ENCODE data around the gene FHL5. TPM values are rescaled to one million over a fixed set of nuclear protein-coding genes. Genes with fewer than 3 reads are reported as not detected.

FHL5 gene
- total and polyA plus RNA-seq, 2 donors (not counting 3 experiments of a cell fraction or from before 2014, with no cell fraction given), result not detected

- CTCF ChIA-PET, result no interaction called here
Measured at GRCh38 chr6:96563853-96564252, 925 bp downstream of the FHL5 start.

DNA sequence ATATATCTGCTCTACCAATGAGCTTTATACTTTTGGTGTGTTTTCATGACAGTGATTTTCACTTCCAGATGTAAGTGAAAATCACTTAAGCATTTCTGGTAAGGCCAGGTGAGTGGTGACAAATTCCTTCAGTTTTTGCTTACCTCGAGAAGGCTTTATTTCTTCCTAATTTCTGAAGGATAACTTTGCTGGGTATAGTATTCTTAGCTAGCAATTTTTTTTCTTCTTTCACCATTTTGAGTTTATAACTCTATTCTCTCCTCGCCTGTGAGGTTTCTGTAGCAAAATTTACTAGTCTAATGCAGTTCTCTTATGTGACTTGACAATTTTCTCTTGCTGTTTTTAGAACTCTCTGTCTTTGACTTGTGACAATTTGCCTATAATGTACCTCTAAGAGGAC, 7.1 kb downstream of the FHL5 start:
- no TSS peak for BruUV-seq (replicated peaks)

More at GRCh38 chr6:96563853-96564252, 925 bp downstream of the FHL5 start:
- H2AFZ ChIP-seq (ENCODE audit: low read depth, low read length), result no peak overlapping the region
- no TSS peak for BruUV-seq (replicated peaks)
- H3K79me2 ChIP-seq (ENCODE audit: control insufficient read depth, insufficient read depth, low read length), result no peaks in the 10 kb centered on the region
- no peaks in the 10 kb centered on the region for H3K36me3 ChIP-seq (ENCODE audit: control insufficient read depth in 2 of 2, extremely low read depth in 1 of 2, insufficient read depth in 2 of 2, low read length in 2 of 2)
- TF ChIP-seq JUN (IDR thresholded peaks at IDR 0.05; ENCODE audit: borderline replicate concordance, insufficient read depth, insufficient read length, low read depth), result no peak
- POLR2A ChIA-PET, result no interaction called here
- no peak for FAIRE-seq
- no peak overlapping the region for H3K4me2 ChIP-seq (ENCODE audit: insufficient read depth, low read length)
- dilution Hi-C loops (cut with MboI; ENCODE audit: extremely low pct_ligation_motif_present, low sequenced_read_pairs) (no loop called here), intact Hi-C loops (cut with micrococcal nuclease) (no loop called here)
- no peaks in the 10 kb centered on the region for H3K4me1 ChIP-seq (ENCODE audit: control insufficient read depth, extremely low read depth, insufficient read depth, low read length)
- no peak overlapping the region for H3K9ac ChIP-seq (replicated peaks; ENCODE audit: extremely low read depth, insufficient read depth, low read length)
- no peak overlapping the region for H3K4me3 ChIP-seq (replicated peaks in 1 of 3; ENCODE audit: insufficient read depth in 1 of 3, low read depth in 1 of 3, low read length in 3 of 3)
- DNase-seq (ENCODE audit: low read depth, low spot score), result no peak
- H3K27me3 ChIP-seq (ENCODE audit: control insufficient read depth in 2 of 2, insufficient read depth in 2 of 2, low read length in 2 of 2), result no peaks in the 10 kb centered on the region
- no peaks in the 10 kb centered on the region for H3K9me3 ChIP-seq (replicated peaks; ENCODE audit: control insufficient read depth, insufficient read depth, low read length)
- no peaks in the 10 kb centered on the region for H3K9me1 ChIP-seq (replicated peaks; ENCODE audit: control insufficient read depth, extremely low read depth, insufficient read depth, low read length)
- H3K27ac ChIP-seq (ENCODE audit: insufficient read depth, low read depth, low read length), result no peak overlapping the region
- H4K20me1 ChIP-seq (replicated peaks; ENCODE audit: control insufficient read depth, extremely low read depth, insufficient read depth, low read length), result no peaks in the 10 kb centered on the region

More for the DNA sequence above, 7.1 kb downstream of the FHL5 start:
- H3K27ac ChIP-seq (ENCODE audit: insufficient read depth, low read depth, low read length), result no peak overlapping the region
- H3K9me3 ChIP-seq (replicated peaks; ENCODE audit: control insufficient read depth, insufficient read depth, low read length), result no peaks in the 10 kb centered on the region
- dilution Hi-C loops (cut with MboI; ENCODE audit: extremely low pct_ligation_motif_present, low sequenced_read_pairs) (no loop called here), intact Hi-C loops (cut with micrococcal nuclease) (no loop called here)
- H3K79me2 ChIP-seq (ENCODE audit: control insufficient read depth, insufficient read depth, low read length), result no peaks in the 10 kb centered on the region
- H3K9ac ChIP-seq (replicated peaks; ENCODE audit: extremely low read depth, insufficient read depth, low read length), result no peak overlapping the region
- no peaks in the 10 kb centered on the region for H4K20me1 ChIP-seq (replicated peaks; ENCODE audit: control insufficient read depth, extremely low read depth, insufficient read depth, low read length)
- no peaks in the 10 kb centered on the region for H3K9me1 ChIP-seq (replicated peaks; ENCODE audit: control insufficient read depth, extremely low read depth, insufficient read depth, low read length)
- FAIRE-seq, result no peak
- CTCF ChIA-PET, result no interaction called here
- H3K36me3 ChIP-seq (ENCODE audit: control insufficient read depth in 2 of 2, extremely low read depth in 1 of 2, insufficient read depth in 2 of 2, low read length in 2 of 2), result no peaks in the 10 kb centered on the region
- DNase-seq (ENCODE audit: low read depth, low spot score), result no peak
- no peak overlapping the region for H3K4me3 ChIP-seq (replicated peaks in 1 of 3; ENCODE audit: insufficient read depth in 1 of 3, low read depth in 1 of 3, low read length in 3 of 3)
- H3K4me1 ChIP-seq (ENCODE audit: control insufficient read depth, extremely low read depth, insufficient read depth, low read length), result no peaks in the 10 kb centered on the region
- no peak overlapping the region for H3K4me2 ChIP-seq (ENCODE audit: insufficient read depth, low read length)
- no peak overlapping the region for H2AFZ ChIP-seq (ENCODE audit: low read depth, low read length)
- H3K27me3 ChIP-seq (ENCODE audit: control insufficient read depth in 2 of 2, insufficient read depth in 2 of 2, low read length in 2 of 2), result no peaks in the 10 kb centered on the region
- POLR2A ChIA-PET, result no interaction called here
- no peak for TF ChIP-seq JUN (IDR thresholded peaks at IDR 0.05; ENCODE audit: borderline replicate concordance, insufficient read depth, insufficient read length, low read depth)
- no peak for TF ChIP-seq EZH2 (IDR thresholded peaks at IDR 0.05; ENCODE audit: borderline replicate concordance, low read depth, low read length, severe bottlenecking)
- no peak for TF ChIP-seq MYC (IDR thresholded peaks at IDR 0.05; ENCODE audit: low read depth, low read length)
- TF ChIP-seq FOS (IDR thresholded peaks at IDR 0.05; ENCODE audit: borderline replicate concordance, insufficient read depth, low read length), result no peak
- TF ChIP-seq, protein P1, sequence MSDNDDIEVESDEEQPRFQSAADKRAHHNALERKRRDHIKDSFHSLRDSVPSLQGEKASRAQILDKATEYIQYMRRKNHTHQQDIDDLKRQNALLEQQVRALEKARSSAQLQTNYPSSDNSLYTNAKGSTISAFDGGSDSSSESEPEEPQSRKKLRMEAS (IDR thresholded peaks at IDR 0.05; ENCODE audit: insufficient read depth, insufficient read length), result no peak
